ENCODE results near the gene ARVCF. TPM values are rescaled to one million over a fixed set of nuclear protein-coding genes. Genes with fewer than 3 reads are reported as not detected.

The ARVCF gene
- total and polyA plus RNA-seq, 2 experiments from 2014 or later: 15.6 to 122 TPM

GRCh38 chr22:19975707-19976035 lies 41.0 kb downstream of the ARVCF start (continued):
- no peak for TF ChIP-seq ZNF462 (CRISPR knock-in tag; IDR thresholded peaks at IDR 0.05)

GRCh38 chr22:19974935-19975706 lies 41.5 kb downstream of the ARVCF start:
- Histone ChIP-seq H3K79me2 (replicated peaks; ENCODE audit: insufficient read depth) (no peaks in the 10 kb centered on the region), H3K9me2 (ENCODE audit: insufficient read depth) (no peaks in the 10 kb centered on the region), H3K36me3 (ENCODE audit: insufficient read depth) (0 out of 2 replicates have a peak, but pooled peaks cover 4% of the 10 kb centered on the region), H4K20me1 (replicated peaks; ENCODE audit: insufficient read depth) (no peaks in the 10 kb centered on the region; the same call in 1 of the 2 replicates), H3K4me2 (peak overlapping the region; percentile 33; the same call in 1 of the 2 replicates), H3K27me3 (ENCODE audit: insufficient read depth) (no peaks in the 10 kb centered on the region), H3F3A (replicated peaks; ENCODE audit: low read depth) (0 out of 2 replicates have a peak, but pooled peaks cover 3% of the 10 kb centered on the region), H3K4me1 (ENCODE audit: insufficient read depth) (peaks cover 10% of the 10 kb centered on the region), H3K27ac (ENCODE audit: low read depth) (peak overlapping the region; percentile 69; the same call in 1 of the 2 replicates), H2AFZ (no peak overlapping the region), H3K4me3 (no peak overlapping the region)
- H3K36me3 Mint-ChIP-seq (ENCODE audit: low read depth): peaks cover 25% of the 10 kb centered on the region
- H3K9me3 Mint-ChIP-seq: no peaks in the 10 kb centered on the region
- H3K27ac Mint-ChIP-seq: peak overlapping the region; percentile 90
- ATAC-seq (peak; percentile 12), DNase-seq (ENCODE audit: low spot score) (peak; percentile 32)
- peak overlapping the region; percentile 28; the same call in 2 of the 3 replicates for H3K4me3 Mint-ChIP-seq
- peaks cover 17% of the 10 kb centered on the region for H3K4me1 Mint-ChIP-seq
- H3K27me3 Mint-ChIP-seq (ENCODE audit: insufficient read depth, low read depth, poor library complexity): peaks cover 3% of the 10 kb centered on the region
- TF ChIP-seq ETS1 (IDR thresholded peaks at IDR 0.05): no peak
- no peak for TF ChIP-seq CTCF (conservative IDR thresholded peaks at IDR 0.05; ENCODE audit: low read depth in 2 of 2)
- TF ChIP-seq ZNF331 (CRISPR knock-in tag; IDR thresholded peaks at IDR 0.05; ENCODE audit: low read depth): no peak
- TF ChIP-seq POLR2AphosphoS5 (IDR thresholded peaks at IDR 0.05; ENCODE audit: low read depth): no peak
- TF ChIP-seq ZNF114 (CRISPR knock-in tag; IDR thresholded peaks at IDR 0.05): no peak
